GM18858 (cell line): ENCODE results near the gene VCP.

Experiments
- ATAC-seq: cut with Tn5 transposase; IDR thresholded peaks from one replicate; pipeline ENCODE4 v1.9.1; 2021; ENCODE audit not compliant: unreplicated experiment

The VCP gene

GRCh38 chr9:35067056-35067455 is 5.4 kb downstream of the VCP start:
- ATAC-seq, result no peak

- ATAC-seq, result no peak
These were observed 11.7 kb downstream of the VCP start for GRCh38 chr9:35060548-35061207.

GRCh38 chr9:35059438-35059837 is 13.0 kb downstream of the VCP start:
- no peak for ATAC-seq

GRCh38 chr9:35057271-35057620 is 15.2 kb downstream of the VCP start:
- no peak for ATAC-seq

- no peak for ATAC-seq
These were observed 15.7 kb downstream of the VCP start for GRCh38 chr9:35056571-35057270.

- no peak for ATAC-seq
These were observed 17.4 kb downstream of the VCP start for GRCh38 chr9:35054871-35055644.

- no peak for ATAC-seq
These were observed 18.1 kb downstream of the VCP start for GRCh38 chr9:35054185-35054835.

- no peak for ATAC-seq
These were observed 21.1 kb downstream of the VCP start for GRCh38 chr9:35051069-35051967.

GRCh38 chr9:35048511-35048910 is 23.9 kb downstream of the VCP start:
- no peak for ATAC-seq

GRCh38 chr9:35044071-35044470 is 28.4 kb downstream of the VCP start:
- no peak for ATAC-seq

- ATAC-seq, result no peak
These were observed 29.4 kb downstream of the VCP start for GRCh38 chr9:35042891-35043545.

GRCh38 chr9:35042081-35042604 is 30.3 kb downstream of the VCP start:
- no peak for ATAC-seq

GRCh38 chr9:35035851-35036701 is 36.3 kb downstream of the VCP start:
- ATAC-seq, result no peak

GRCh38 chr9:35033101-35033500 is 39.3 kb downstream of the VCP start:
- no peak for ATAC-seq

- no peak for ATAC-seq
These were observed 42.6 kb downstream of the VCP start for GRCh38 chr9:35029852-35030251.

- ATAC-seq, result no peak
These were observed 43.2 kb downstream of the VCP start for GRCh38 chr9:35029241-35029640.

GRCh38 chr9:35028341-35028740 is 44.1 kb downstream of the VCP start:
- ATAC-seq, result no peak

- no peak for ATAC-seq
These were observed 44.6 kb downstream of the VCP start for GRCh38 chr9:35027860-35028259.

GRCh38 chr9:35027374-35027773 is 45.1 kb downstream of the VCP start:
- no peak for ATAC-seq
